Keratinocyte (primary cell): ENCODE measurements around the gene SMTNL2. TPM values are rescaled to one million over a fixed set of nuclear protein-coding genes. Genes with fewer than 3 reads are reported as not detected.

Experiments
- DNase-seq: peaks from one replicate; pipeline ENCODE4 v3.0.0-alpha.2; 2011; ENCODE audit warnings: low read depth, missing footprints, low spot score
- FAIRE-seq: peaks from 2 replicates; lab custom pipeline; 2011; peaks lifted over from hg19 to GRCh38; lab: Jason Lieb, UNC
- H2AFZ ChIP-seq: 2 replicates; pipeline ENCODE4 v1.6.0; 2012; ENCODE audit warnings: low read length, control low read depth, inconsistent platforms; ENCODE audit not compliant: control insufficient read depth
- H3K27ac ChIP-seq: 2 replicates; pipeline ENCODE4 v1.5.1; 2011; ENCODE audit warnings: low read length; ENCODE audit not compliant: control insufficient read depth, insufficient read depth
- H3K27me3 ChIP-seq: 3 replicates; pipeline ENCODE4 v1.6.0; 2011; ENCODE audit warnings: low read length; ENCODE audit not compliant: control insufficient read depth, insufficient read depth; ENCODE audit errors: extremely low read depth
- H3K36me3 ChIP-seq, 2 experiments: 2 replicates in 1 of 2; 3 replicates in 1 of 2; pipeline ENCODE4 v1.5.1; 2011; ENCODE audit warnings: low read length in 2 of 2, mild to moderate bottlenecking in 1 of 2; ENCODE audit not compliant: control insufficient read depth in 2 of 2, insufficient read depth in 2 of 2; ENCODE audit errors: extremely low read depth in 1 of 2
- H3K4me1 ChIP-seq: 3 replicates; pipeline ENCODE4 v1.5.1; 2011; ENCODE audit warnings: low read length; ENCODE audit not compliant: control insufficient read depth, insufficient read depth; ENCODE audit errors: extremely low read depth
- H3K4me2 ChIP-seq: 3 replicates; pipeline ENCODE4 v1.6.0; 2011; ENCODE audit warnings: low read depth, low read length; ENCODE audit not compliant: control insufficient read depth, insufficient read depth; ENCODE audit errors: extremely low read depth
- H3K4me3 ChIP-seq, 3 experiments: fragments of 200-600 bp in 1 of 3; sonication (generic) in 1 of 3; 2 replicates in 2 of 3; 3 replicates in 1 of 3; pipeline ENCODE4 v1.5.1; 2011 to 2016; ENCODE audit warnings: low read length in 3 of 3, mild to moderate bottlenecking in 3 of 3, control low read depth in 2 of 3, inconsistent platforms in 1 of 3, low read depth in 1 of 3, mixed read lengths in 1 of 3, mixed run types in 1 of 3, moderate library complexity in 1 of 3; ENCODE audit not compliant: control insufficient read depth in 2 of 3, insufficient read depth in 2 of 3; ENCODE audit errors: extremely low read depth in 1 of 3
- H3K79me2 ChIP-seq: 2 replicates; pipeline ENCODE4 v1.6.0; 2012; ENCODE audit warnings: low read length; ENCODE audit not compliant: control insufficient read depth, insufficient read depth
- H3K9ac ChIP-seq: 3 replicates; pipeline ENCODE4 v1.6.0; 2011; ENCODE audit warnings: low read length; ENCODE audit not compliant: control insufficient read depth, insufficient read depth; ENCODE audit errors: extremely low read depth
- H3K9me1 ChIP-seq: 3 replicates; pipeline ENCODE4 v1.6.0; 2011; ENCODE audit warnings: low read length; ENCODE audit not compliant: control insufficient read depth, insufficient read depth; ENCODE audit errors: extremely low read depth
- H3K9me3 ChIP-seq: 2 replicates; pipeline ENCODE4 v1.5.1; 2012; ENCODE audit warnings: low read depth, low read length; ENCODE audit not compliant: control insufficient read depth
- H4K20me1 ChIP-seq: 3 replicates; pipeline ENCODE4 v1.6.0; 2011; ENCODE audit warnings: low read length; ENCODE audit not compliant: control insufficient read depth, insufficient read depth; ENCODE audit errors: extremely low read depth
- EZH2 ChIP-seq: IDR thresholded peaks from one replicate; pipeline ENCODE4 v1.6.1; 2012; ENCODE audit warnings: inconsistent platforms, mild to moderate bottlenecking, low read length, moderate library complexity
- dilution Hi-C: fragments of 300-500 bp; cut with MboI; formaldehyde crosslinking; loops from one replicate; pipeline ENCODE4 v1.7.0; 2020; ENCODE audit warnings: low sequenced_read_pairs; ENCODE audit not compliant: extremely low pct_ligation_motif_present
- polyA plus RNA-seq, 5 experiments: library from polyadenylated mRNA; depleted of rRNA in 3 of 5; stranded (reverse) in 3 of 5; stranded (forward) in 1 of 5; unstranded in 1 of 5; fragments of >200 nt; gene quantifications; 1 replicate in 1 of 5; 2 replicates in 3 of 5; 3 replicates in 1 of 5; pipeline versions ENCODE4 v1.2.1 to v1.2.3, GENCODE V29; 2011 to 2012; ENCODE audit warnings: missing spikeins in 2 of 5, low read depth in 1 of 5, low replicate concordance in 1 of 5
- TF ChIP-seq, protein P1 (sequence below), 3 experiments: IDR thresholded peaks in 1 of 3; conservative IDR thresholded peaks in 1 of 3; optimal IDR thresholded peaks in 1 of 3; 2 replicates in 2 of 3; 3 replicates in 1 of 3; pipeline versions ENCODE3 to v1.5.1; 2011; ENCODE audit warnings: low read length in 3 of 3, mild to moderate bottlenecking in 3 of 3, moderate library complexity in 2 of 3, control low read depth in 1 of 3, inconsistent platforms in 1 of 3; ENCODE audit not compliant: insufficient read depth in 2 of 3; ENCODE audit errors: extremely low read depth in 1 of 3

SMTNL2 gene
- polyA plus RNA-seq, 1 donor (not counting 4 experiments of a cell fraction or from before 2014, with no cell fraction given), result not detected

DNA sequence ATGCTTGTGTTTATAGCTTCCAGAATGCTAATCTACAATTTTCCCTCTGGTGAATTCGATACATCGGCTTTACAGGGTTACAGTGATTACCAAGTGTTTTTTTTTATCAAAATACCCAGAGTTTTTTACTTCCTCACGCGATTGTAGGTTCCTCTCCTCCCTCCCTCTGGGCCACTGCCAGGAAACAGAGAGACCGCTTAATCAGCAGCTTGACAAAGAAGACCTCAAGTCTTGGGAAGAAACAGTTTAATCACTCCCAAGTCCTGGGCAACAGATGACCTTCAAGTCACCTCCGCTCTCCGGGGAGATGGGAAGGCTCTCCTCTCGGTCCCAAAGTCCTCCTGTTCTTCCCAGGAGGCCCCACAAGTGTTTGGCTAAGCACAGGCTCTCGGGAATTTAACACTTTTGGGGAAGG lies 23.5 kb downstream of the SMTNL2 start:
- H3K4me3 ChIP-seq, result no peak overlapping the region
- no peak overlapping the region for H3K9ac ChIP-seq
- H4K20me1 ChIP-seq, result no peaks in the 10 kb centered on the region
- H3K9me1 ChIP-seq, result no peaks in the 10 kb centered on the region
- H3K9me3 ChIP-seq, result no peaks in the 10 kb centered on the region
- no peak overlapping the region for H3K4me2 ChIP-seq
- no peak overlapping the region for H2AFZ ChIP-seq
- no peak for TF ChIP-seq EZH2
- TF ChIP-seq, protein P1, sequence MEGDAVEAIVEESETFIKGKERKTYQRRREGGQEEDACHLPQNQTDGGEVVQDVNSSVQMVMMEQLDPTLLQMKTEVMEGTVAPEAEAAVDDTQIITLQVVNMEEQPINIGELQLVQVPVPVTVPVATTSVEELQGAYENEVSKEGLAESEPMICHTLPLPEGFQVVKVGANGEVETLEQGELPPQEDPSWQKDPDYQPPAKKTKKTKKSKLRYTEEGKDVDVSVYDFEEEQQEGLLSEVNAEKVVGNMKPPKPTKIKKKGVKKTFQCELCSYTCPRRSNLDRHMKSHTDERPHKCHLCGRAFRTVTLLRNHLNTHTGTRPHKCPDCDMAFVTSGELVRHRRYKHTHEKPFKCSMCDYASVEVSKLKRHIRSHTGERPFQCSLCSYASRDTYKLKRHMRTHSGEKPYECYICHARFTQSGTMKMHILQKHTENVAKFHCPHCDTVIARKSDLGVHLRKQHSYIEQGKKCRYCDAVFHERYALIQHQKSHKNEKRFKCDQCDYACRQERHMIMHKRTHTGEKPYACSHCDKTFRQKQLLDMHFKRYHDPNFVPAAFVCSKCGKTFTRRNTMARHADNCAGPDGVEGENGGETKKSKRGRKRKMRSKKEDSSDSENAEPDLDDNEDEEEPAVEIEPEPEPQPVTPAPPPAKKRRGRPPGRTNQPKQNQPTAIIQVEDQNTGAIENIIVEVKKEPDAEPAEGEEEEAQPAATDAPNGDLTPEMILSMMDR (optimal IDR thresholded peaks at IDR 0.05 in 1 of 3, IDR thresholded peaks at IDR 0.05 in 1 of 3, conservative IDR thresholded peaks at IDR 0.05 in 1 of 3; ENCODE audit: extremely low read depth in 1 of 3, insufficient read depth in 2 of 3, low read length in 3 of 3), result no peak
- dilution Hi-C loops, result no loop called here
- DNase-seq (no peak), FAIRE-seq (no peak)
- no peaks in the 10 kb centered on the region for H3K36me3 ChIP-seq
- no peaks in the 10 kb centered on the region for H3K79me2 ChIP-seq
- H3K27me3 ChIP-seq, result peaks cover 16% of the 10 kb centered on the region
- no peak overlapping the region for H3K27ac ChIP-seq
- H3K4me1 ChIP-seq, result no peaks in the 10 kb centered on the region

DNA sequence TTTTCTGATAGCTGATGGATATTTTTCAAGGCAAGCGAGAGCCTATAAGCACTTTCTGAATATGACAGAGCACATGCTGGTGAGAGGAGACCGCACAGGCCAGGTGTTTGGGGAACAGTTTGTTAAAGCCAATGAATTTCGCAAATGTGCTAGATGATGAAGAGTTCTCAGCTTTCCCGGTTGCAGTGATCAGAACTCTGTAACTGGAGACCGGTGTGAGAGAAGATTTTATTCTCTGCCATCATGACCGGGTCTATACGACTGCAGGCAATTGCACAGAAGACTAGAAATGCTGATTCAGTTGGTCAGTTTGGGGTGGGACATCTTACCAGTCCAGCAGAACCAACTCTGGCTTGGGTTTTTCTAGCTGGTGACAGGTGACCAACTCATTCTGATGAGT lies 25.4 kb downstream of the SMTNL2 start:
- Histone ChIP-seq H3K4me3 (no peak overlapping the region), H3K9me3 (no peaks in the 10 kb centered on the region), H2AFZ (no peak overlapping the region), H3K4me1 (no peaks in the 10 kb centered on the region), H3K27me3 (peaks cover 13% of the 10 kb centered on the region), H3K27ac (no peak overlapping the region), H4K20me1 (no peaks in the 10 kb centered on the region), H3K9ac (no peak overlapping the region), H3K79me2 (no peaks in the 10 kb centered on the region), H3K36me3 (no peaks in the 10 kb centered on the region), H3K4me2 (no peak overlapping the region), H3K9me1 (no peaks in the 10 kb centered on the region)
- dilution Hi-C loops, result no loop called here
- FAIRE-seq, result no peak
- DNase-seq, result no peak
- TF ChIP-seq, protein P1 (optimal IDR thresholded peaks at IDR 0.05 in 1 of 3, IDR thresholded peaks at IDR 0.05 in 1 of 3, conservative IDR thresholded peaks at IDR 0.05 in 1 of 3; ENCODE audit: extremely low read depth in 1 of 3, insufficient read depth in 2 of 3, low read length in 3 of 3), result no peak
- TF ChIP-seq EZH2, result no peak
